Esophagus squamous epithelium (tissue), 4 donors: ENCODE measurements around the gene NOP9.

Experiments
- POLR2A ChIP-seq, 4 donors: fragments of 450-650 bp; IDR thresholded peaks; one replicate each; pipeline ENCODE4 v1.6.1; 2017; ENCODE audit warnings: antibody characterized with exemption in 4 of 4, mild to moderate bottlenecking in 4 of 4, moderate library complexity in 3 of 4
- TF ChIP-seq, protein P1 (sequence below), 6 experiments: fragments of 450-650 bp in 4 of 6; fragments of 200-600 bp in 2 of 6; sonication (generic) in 2 of 6; IDR thresholded peaks; one replicate each; pipeline ENCODE4 v1.5.1; 2016 to 2019; ENCODE audit warnings: antibody characterized with exemption in 6 of 6, mild to moderate bottlenecking in 4 of 6, moderate library complexity in 4 of 6

DNA sequence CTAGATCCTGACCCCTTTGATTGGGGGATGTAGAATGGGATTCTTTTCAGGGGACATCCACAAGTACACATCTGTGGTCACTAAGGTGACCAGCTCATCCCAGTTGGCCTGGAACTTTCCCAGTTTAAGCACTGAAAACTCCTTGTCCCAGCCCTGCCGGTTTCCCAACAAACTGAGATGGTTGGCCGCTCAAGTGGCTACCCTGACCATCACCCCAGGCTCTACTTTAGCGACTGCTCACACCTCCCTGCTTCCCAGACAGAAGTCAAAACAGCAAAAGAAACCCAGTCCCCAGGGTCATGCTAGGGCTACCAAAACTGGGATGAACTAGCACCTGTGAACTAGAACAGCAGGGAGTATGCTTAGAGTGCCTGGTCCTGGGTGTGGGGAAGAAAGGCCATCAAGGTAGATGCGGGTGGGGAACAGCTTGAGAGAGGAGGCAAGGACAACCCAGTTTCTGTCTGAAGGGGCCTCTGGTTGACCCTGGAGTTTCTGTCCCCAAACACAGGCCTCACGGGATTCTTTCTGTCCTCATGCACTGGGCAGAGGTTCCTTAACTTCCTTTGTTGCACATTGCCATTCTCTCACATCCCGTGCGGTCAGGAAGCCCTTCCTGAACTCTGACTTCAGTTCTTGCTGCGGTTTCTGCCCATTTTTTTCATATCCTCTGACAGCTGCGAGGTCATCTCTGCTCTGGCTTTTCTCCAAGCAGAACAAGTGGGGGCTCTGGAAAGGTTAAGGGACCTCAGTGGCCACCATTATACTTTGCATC, 13.3 kb downstream of the NOP9 start:
- TF ChIP-seq, protein P1, sequence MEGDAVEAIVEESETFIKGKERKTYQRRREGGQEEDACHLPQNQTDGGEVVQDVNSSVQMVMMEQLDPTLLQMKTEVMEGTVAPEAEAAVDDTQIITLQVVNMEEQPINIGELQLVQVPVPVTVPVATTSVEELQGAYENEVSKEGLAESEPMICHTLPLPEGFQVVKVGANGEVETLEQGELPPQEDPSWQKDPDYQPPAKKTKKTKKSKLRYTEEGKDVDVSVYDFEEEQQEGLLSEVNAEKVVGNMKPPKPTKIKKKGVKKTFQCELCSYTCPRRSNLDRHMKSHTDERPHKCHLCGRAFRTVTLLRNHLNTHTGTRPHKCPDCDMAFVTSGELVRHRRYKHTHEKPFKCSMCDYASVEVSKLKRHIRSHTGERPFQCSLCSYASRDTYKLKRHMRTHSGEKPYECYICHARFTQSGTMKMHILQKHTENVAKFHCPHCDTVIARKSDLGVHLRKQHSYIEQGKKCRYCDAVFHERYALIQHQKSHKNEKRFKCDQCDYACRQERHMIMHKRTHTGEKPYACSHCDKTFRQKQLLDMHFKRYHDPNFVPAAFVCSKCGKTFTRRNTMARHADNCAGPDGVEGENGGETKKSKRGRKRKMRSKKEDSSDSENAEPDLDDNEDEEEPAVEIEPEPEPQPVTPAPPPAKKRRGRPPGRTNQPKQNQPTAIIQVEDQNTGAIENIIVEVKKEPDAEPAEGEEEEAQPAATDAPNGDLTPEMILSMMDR (IDR thresholded peaks at IDR 0.05) = no peak
- TF ChIP-seq POLR2A (IDR thresholded peaks at IDR 0.05) = peak in 1 of 4 donors; percentile 8
